Measurements from ENCODE around the gene PRKCB. TPM values are rescaled to one million over a fixed set of nuclear protein-coding genes. Genes with fewer than 3 reads are reported as not detected.

The PRKCB gene
- polyA plus RNA-seq, 1 donor (not counting 4 experiments of a cell fraction or from before 2014, with no cell fraction given), result 0.18 TPM

- dilution Hi-C loops (cut with MboI; ENCODE audit: extremely low pct_ligation_motif_present, low sequenced_read_pairs), result no loop called here
- DNase-seq (ENCODE audit: low read depth, low spot score) (no peak), FAIRE-seq (no peak)
- no peaks in the 10 kb centered on the region for H3K4me1 ChIP-seq (ENCODE audit: control insufficient read depth, extremely low read depth, insufficient read depth, low read length)
- H3K9me3 ChIP-seq (ENCODE audit: control insufficient read depth, low read depth, low read length), result no peaks in the 10 kb centered on the region
- H3K36me3 ChIP-seq (ENCODE audit: control insufficient read depth in 2 of 2, extremely low read depth in 1 of 2, insufficient read depth in 2 of 2, low read length in 2 of 2), result no peaks in the 10 kb centered on the region
- H3K79me2 ChIP-seq (ENCODE audit: control insufficient read depth, insufficient read depth, low read length), result no peaks in the 10 kb centered on the region
- H3K4me3 ChIP-seq (ENCODE audit: control insufficient read depth in 2 of 3, extremely low read depth in 1 of 3, insufficient read depth in 2 of 3, low read depth in 1 of 3, low read length in 3 of 3), result no peak overlapping the region
- H3K4me2 ChIP-seq (ENCODE audit: control insufficient read depth, extremely low read depth, insufficient read depth, low read depth, low read length), result no peak overlapping the region
- no peak overlapping the region for H3K27ac ChIP-seq (ENCODE audit: control insufficient read depth, insufficient read depth, low read length)
- H4K20me1 ChIP-seq (ENCODE audit: control insufficient read depth, extremely low read depth, insufficient read depth, low read length), result no peaks in the 10 kb centered on the region
- H2AFZ ChIP-seq (ENCODE audit: control insufficient read depth, low read length), result no peak overlapping the region
- H3K9me1 ChIP-seq (ENCODE audit: control insufficient read depth, extremely low read depth, insufficient read depth, low read length), result no peaks in the 10 kb centered on the region
- no peak overlapping the region for H3K9ac ChIP-seq (ENCODE audit: control insufficient read depth, extremely low read depth, insufficient read depth, low read length)
- no peak for TF ChIP-seq CTCF (optimal IDR thresholded peaks at IDR 0.05 in 1 of 3, IDR thresholded peaks at IDR 0.05 in 1 of 3, conservative IDR thresholded peaks at IDR 0.05 in 1 of 3; ENCODE audit: extremely low read depth in 1 of 3, insufficient read depth in 2 of 3, low read length in 3 of 3)
- no peak for TF ChIP-seq EZH2 (IDR thresholded peaks at IDR 0.05; ENCODE audit: low read length)
- no peaks in the 10 kb centered on the region for H3K27me3 ChIP-seq (ENCODE audit: control insufficient read depth, extremely low read depth, insufficient read depth, low read length)
Measured at GRCh38 chr16:23821875-23822688, 13.7 kb upstream of the PRKCB start.

- no peaks in the 10 kb centered on the region for H3K36me3 ChIP-seq (ENCODE audit: control insufficient read depth in 2 of 2, extremely low read depth in 1 of 2, insufficient read depth in 2 of 2, low read length in 2 of 2)
- no peak overlapping the region for H3K4me3 ChIP-seq (ENCODE audit: control insufficient read depth in 2 of 3, extremely low read depth in 1 of 3, insufficient read depth in 2 of 3, low read depth in 1 of 3, low read length in 3 of 3)
- no peak overlapping the region for H3K9ac ChIP-seq (ENCODE audit: control insufficient read depth, extremely low read depth, insufficient read depth, low read length)
- H3K4me2 ChIP-seq (ENCODE audit: control insufficient read depth, extremely low read depth, insufficient read depth, low read depth, low read length), result no peak overlapping the region
- H4K20me1 ChIP-seq (ENCODE audit: control insufficient read depth, extremely low read depth, insufficient read depth, low read length), result no peaks in the 10 kb centered on the region
- DNase-seq (ENCODE audit: low read depth, low spot score), result no peak
- H3K9me1 ChIP-seq (ENCODE audit: control insufficient read depth, extremely low read depth, insufficient read depth, low read length), result no peaks in the 10 kb centered on the region
- H3K79me2 ChIP-seq (ENCODE audit: control insufficient read depth, insufficient read depth, low read length), result no peaks in the 10 kb centered on the region
- H3K27me3 ChIP-seq (ENCODE audit: control insufficient read depth, extremely low read depth, insufficient read depth, low read length), result no peaks in the 10 kb centered on the region
- no peaks in the 10 kb centered on the region for H3K9me3 ChIP-seq (ENCODE audit: control insufficient read depth, low read depth, low read length)
- FAIRE-seq, result no peak
- dilution Hi-C loops (cut with MboI; ENCODE audit: extremely low pct_ligation_motif_present, low sequenced_read_pairs), result no loop called here
- H2AFZ ChIP-seq (ENCODE audit: control insufficient read depth, low read length), result no peak overlapping the region
- TF ChIP-seq CTCF (optimal IDR thresholded peaks at IDR 0.05 in 1 of 3, IDR thresholded peaks at IDR 0.05 in 1 of 3, conservative IDR thresholded peaks at IDR 0.05 in 1 of 3; ENCODE audit: extremely low read depth in 1 of 3, insufficient read depth in 2 of 3, low read length in 3 of 3), result no peak
- TF ChIP-seq EZH2 (IDR thresholded peaks at IDR 0.05; ENCODE audit: low read length), result no peak
- no peaks in the 10 kb centered on the region for H3K4me1 ChIP-seq (ENCODE audit: control insufficient read depth, extremely low read depth, insufficient read depth, low read length)
- H3K27ac ChIP-seq (ENCODE audit: control insufficient read depth, insufficient read depth, low read length), result no peak overlapping the region
Measured at GRCh38 chr16:23823475-23824384, 12.1 kb upstream of the PRKCB start.

Data from keratinocyte (primary cell).